H1 (cell line): ENCODE data around the gene MAP2K2. TPM values are rescaled to one million over a fixed set of nuclear protein-coding genes. Genes with fewer than 3 reads are reported as not detected.

Experiments used
- CTBP2 ChIP-seq: IDR thresholded peaks from 2 replicates; pipeline ENCODE4 v1.7.0; 2011; ENCODE audit warnings: borderline replicate concordance, mild to moderate bottlenecking, moderate library complexity, mixed read lengths, low read length; ENCODE audit not compliant: insufficient read depth, insufficient read length
- polyA plus RNA-seq, 7 experiments: library from polyadenylated mRNA; depleted of rRNA in 3 of 7; stranded (reverse) in 5 of 7; unstranded in 2 of 7; fragments of >200 nt in 5 of 7; fragments of 200-250 nt in 2 of 7; gene quantifications; 1 replicate in 5 of 7; 2 replicates in 1 of 7; 4 replicates in 1 of 7; pipeline versions ENCODE4 v1.2.1 to v1.2.3, GENCODE V29; 2011 to 2013; ENCODE audit warnings: missing spikeins in 2 of 7, mixed read lengths in 2 of 7
- total RNA-seq: library from RNA; stranded (reverse); fragmentation: NEBNext Ultra II Directional; extraction: Animal tissue kit (Norgen Biotek cat#: 25700); gene quantifications from 2 replicates; pipeline ENCODE4 v1.2.1, GENCODE V29; 2021
- TF ChIP-seq, protein P1 (sequence below): IDR thresholded peaks from 2 replicates; pipeline ENCODE4 v1.6.1; 2011; ENCODE audit warnings: low read depth, mild to moderate bottlenecking, low read length; ENCODE audit not compliant: insufficient read depth
- TF ChIP-seq, protein P2 (sequence below), 3 experiments: IDR thresholded peaks; 1 replicate in 2 of 3; 2 replicates in 1 of 3; pipeline versions ENCODE4 v1.5.1 to v1.6.1; 2011; ENCODE audit warnings: low read length in 3 of 3, mild to moderate bottlenecking in 3 of 3, inconsistent platforms in 2 of 3, low read depth in 1 of 3, moderate library complexity in 1 of 3; ENCODE audit not compliant: insufficient read depth in 1 of 3; ENCODE audit errors: control extremely low read depth in 1 of 3

The MAP2K2 gene
- total and polyA plus RNA-seq, 2 of the 8 experiments (the other 6 are each of a cell fraction or from before 2014, with no cell fraction given) = 111 to 162 TPM

GRCh38 chr19:4093643-4094175, 30.2 kb downstream of the MAP2K2 start (continued):
- TF ChIP-seq, protein P1, sequence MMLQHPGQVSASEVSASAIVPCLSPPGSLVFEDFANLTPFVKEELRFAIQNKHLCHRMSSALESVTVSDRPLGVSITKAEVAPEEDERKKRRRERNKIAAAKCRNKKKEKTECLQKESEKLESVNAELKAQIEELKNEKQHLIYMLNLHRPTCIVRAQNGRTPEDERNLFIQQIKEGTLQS = no peak
- no peak for TF ChIP-seq CTBP2
- TF ChIP-seq, protein P2, sequence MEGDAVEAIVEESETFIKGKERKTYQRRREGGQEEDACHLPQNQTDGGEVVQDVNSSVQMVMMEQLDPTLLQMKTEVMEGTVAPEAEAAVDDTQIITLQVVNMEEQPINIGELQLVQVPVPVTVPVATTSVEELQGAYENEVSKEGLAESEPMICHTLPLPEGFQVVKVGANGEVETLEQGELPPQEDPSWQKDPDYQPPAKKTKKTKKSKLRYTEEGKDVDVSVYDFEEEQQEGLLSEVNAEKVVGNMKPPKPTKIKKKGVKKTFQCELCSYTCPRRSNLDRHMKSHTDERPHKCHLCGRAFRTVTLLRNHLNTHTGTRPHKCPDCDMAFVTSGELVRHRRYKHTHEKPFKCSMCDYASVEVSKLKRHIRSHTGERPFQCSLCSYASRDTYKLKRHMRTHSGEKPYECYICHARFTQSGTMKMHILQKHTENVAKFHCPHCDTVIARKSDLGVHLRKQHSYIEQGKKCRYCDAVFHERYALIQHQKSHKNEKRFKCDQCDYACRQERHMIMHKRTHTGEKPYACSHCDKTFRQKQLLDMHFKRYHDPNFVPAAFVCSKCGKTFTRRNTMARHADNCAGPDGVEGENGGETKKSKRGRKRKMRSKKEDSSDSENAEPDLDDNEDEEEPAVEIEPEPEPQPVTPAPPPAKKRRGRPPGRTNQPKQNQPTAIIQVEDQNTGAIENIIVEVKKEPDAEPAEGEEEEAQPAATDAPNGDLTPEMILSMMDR (IDR thresholded peaks at IDR 0.05; ENCODE audit: control extremely low read depth in 1 of 3, insufficient read depth in 1 of 3, low read depth in 1 of 3, low read length in 3 of 3) = no peak
